HepG2 (cell line): ENCODE data around the gene FCRLA. TPM values are rescaled to one million over a fixed set of nuclear protein-coding genes. Genes with fewer than 3 reads are reported as not detected.

Source experiments
- AGO1 ChIP-seq: fragments of 200-400 bp; formaldehyde crosslinking; IDR thresholded peaks from 2 replicates; pipeline ENCODE4 v1.6.1; 2017; ENCODE audit warnings: mild to moderate bottlenecking, low read depth, low read length, moderate library complexity; ENCODE audit not compliant: poor library complexity, severe bottlenecking
- HBP1 ChIP-seq: IDR thresholded peaks from 2 replicates; pipeline ENCODE4 v1.6.1; 2016; ENCODE audit warnings: low read depth, control low read depth
- IKZF4 ChIP-seq: sonication (generic); formaldehyde crosslinking; IDR thresholded peaks from 2 replicates; pipeline ENCODE4 v1.5.1; 2020; ENCODE audit warnings: borderline replicate concordance, mild to moderate bottlenecking, low read depth, missing genetic modification reagents; ENCODE audit errors: not compliant biosample characterization
- ZNF607 ChIP-seq: sonication (generic); formaldehyde crosslinking; IDR thresholded peaks from 2 replicates; pipeline ENCODE4 v1.5.1; 2020; ENCODE audit warnings: missing genetic modification reagents, mild to moderate bottlenecking, borderline replicate concordance
- polyA plus RNA-seq, 8 experiments: library from polyadenylated mRNA; depleted of rRNA in 3 of 8; stranded (reverse) in 7 of 8; unstranded in 1 of 8; fragments of >200 nt; fragmentation: Illumina TruSeq in 4 of 8; extraction: Trizol in 4 of 8; gene quantifications; 2 replicates each; pipeline versions ENCODE4 v1.2.1 to v1.2.3, GENCODE V29; 2011 to 2016; ENCODE audit warnings: low read depth in 4 of 8, missing spikeins in 1 of 8, mixed read lengths in 1 of 8; ENCODE audit not compliant: insufficient read depth in 1 of 8
- total RNA-seq, 5 experiments: library from RNA; depleted of rRNA; stranded (reverse); fragments of >200 nt; fragmentation: Illumina TruSeq; extraction: Trizol; gene quantifications; 2 replicates each; pipeline ENCODE4 v1.2.3, GENCODE V29; 2016; ENCODE audit warnings: low read depth in 1 of 5
- TF ChIP-seq, protein P1 (sequence below): sonication (generic); formaldehyde crosslinking; IDR thresholded peaks from 2 replicates; pipeline ENCODE4 v1.4.0; 2020; ENCODE audit warnings: mild to moderate bottlenecking, missing genetic modification reagents

Gene FCRLA
- total and polyA plus RNA-seq, 2 of the 13 experiments (the other 11 are each of a cell fraction or from before 2014, with no cell fraction given), result not detected

DNA sequence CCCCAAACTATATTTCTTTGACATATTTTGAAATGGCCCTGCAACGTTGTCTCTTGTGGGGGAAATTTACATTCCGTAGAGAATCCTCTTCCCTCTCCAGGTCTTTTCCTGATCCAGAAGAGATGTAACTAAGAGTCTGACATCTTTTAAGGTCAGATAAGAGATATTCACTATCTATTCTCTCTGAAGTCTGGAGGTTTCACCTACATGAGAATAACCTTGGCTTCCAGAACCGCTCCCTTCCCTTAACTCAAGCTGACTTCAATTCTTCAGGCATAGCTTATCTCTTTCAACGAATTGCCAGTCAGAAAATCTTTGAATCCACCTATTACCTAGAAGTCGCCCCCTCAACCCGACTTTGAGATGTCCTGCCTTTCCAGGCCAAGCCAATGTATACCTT, 24.2 kb downstream of the FCRLA start (continued):
- TF ChIP-seq IKZF4 (CRISPR knock-in tag), result no peak
- no peak for TF ChIP-seq AGO1
- TF ChIP-seq ZNF607, result no peak
- TF ChIP-seq, protein P1, sequence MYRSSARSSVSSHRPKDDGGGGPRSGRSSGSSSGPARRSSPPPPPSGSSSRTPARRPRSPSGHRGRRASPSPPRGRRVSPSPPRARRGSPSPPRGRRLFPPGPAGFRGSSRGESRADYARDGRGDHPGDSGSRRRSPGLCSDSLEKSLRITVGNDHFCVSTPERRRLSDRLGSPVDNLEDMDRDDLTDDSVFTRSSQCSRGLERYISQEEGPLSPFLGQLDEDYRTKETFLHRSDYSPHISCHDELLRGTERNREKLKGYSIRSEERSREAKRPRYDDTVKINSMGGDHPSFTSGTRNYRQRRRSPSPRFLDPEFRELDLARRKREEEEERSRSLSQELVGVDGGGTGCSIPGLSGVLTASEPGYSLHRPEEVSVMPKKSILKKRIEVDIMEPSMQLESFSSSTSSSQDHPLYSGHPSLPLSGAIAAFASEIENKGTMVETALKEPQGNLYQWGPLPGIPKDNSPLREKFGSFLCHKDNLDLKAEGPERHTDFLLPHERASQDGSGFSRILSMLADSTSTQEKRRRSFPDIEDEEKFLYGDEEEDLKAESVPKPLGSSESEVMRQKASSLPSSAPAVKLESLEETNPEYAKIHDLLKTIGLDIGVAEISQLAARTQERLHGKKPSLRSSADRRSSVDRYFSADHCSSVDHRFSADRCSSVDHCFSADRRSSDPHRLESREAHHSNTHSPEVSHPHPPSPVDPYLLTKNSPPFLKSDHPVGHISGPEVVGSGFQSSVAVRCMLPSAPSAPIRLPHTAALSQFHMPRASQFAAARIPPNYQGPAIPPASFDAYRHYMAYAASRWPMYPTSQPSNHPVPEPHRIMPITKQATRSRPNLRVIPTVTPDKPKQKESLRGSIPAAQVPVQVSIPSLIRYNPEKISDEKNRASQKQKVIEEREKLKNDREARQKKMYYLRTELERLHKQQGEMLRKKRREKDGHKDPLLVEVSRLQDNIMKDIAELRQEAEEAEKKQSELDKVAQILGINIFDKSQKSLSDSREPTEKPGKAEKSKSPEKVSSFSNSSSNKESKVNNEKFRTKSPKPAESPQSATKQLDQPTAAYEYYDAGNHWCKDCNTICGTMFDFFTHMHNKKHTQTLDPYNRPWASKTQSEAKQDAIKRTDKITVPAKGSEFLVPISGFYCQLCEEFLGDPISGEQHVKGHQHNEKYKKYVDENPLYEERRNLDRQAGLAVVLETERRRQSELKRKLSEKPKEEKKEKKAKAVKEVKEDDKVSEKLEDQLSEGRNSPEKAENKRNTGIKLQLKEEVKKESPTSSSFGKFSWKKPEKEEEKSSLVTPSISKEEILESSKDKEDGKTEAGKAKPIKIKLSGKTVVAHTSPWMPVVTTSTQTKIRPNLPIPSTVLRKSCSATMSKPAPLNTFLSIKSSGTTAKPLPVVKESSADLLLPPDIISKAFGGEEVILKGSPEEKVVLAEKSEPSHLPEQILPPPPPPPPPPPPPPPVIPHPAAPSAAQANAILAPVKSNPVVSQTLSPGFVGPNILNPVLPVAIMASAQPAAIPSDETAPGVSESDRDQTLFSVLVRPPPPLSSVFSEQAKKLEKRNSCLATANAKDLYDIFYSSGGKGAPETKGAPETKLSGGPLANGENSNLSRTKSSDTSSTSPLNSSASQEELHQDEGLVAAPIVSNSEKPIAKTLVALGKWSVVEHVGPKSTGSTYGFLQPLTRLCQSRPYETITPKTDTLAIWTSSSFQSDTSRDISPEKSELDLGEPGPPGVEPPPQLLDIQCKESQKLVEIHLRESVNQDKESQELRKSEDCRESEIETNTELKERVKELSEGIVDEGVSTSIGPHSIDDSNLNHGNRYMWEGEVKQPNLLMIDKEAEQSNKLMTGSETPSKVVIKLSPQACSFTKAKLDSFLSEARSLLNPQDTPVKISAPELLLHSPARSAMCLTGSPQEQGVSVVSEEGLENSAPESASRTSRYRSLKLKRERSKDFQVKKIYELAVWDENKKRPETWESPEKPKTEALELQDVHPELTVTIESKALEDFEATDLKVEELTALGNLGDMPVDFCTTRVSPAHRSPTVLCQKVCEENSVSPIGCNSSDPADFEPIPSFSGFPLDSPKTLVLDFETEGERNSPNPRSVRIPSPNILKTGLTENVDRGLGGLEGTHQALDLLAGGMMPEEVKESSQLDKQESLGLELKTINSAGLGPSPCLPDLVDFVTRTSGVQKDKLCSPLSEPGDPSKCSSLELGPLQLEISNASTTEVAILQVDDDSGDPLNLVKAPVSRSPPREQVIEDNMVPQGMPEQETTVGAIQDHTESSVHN, result no peak
- TF ChIP-seq HBP1 (CRISPR knock-in tag), result no peak
- TF ChIP-seq, all 625 proteins: peak for 0
